ENCODE measurements around the gene KIRREL3. TPM values are rescaled to one million over a fixed set of nuclear protein-coding genes. Genes with fewer than 3 reads are reported as not detected.

KIRREL3 gene
- total RNA-seq, 2 donors from 2014 or later = 0.61 to 0.64 TPM

DNA sequence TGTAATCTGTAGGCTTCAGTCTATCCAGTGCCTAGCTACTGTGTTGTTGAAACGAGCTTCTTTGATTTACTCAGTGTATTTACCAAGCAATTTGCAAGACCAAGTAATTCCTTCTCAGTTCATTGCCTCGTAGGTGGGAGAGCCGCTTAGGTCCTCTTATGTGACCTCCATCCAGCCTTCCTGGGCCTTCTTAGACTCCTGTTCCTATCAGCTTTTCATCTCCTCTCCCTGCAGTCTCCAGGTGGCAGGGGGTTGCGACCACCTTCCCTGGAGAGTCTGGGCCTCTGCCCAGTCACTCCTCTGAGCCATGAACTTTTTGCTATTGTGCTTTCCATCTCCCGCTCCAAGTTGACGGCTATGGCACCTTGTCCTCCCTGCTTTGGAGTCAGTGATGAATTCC, 251.8 kb downstream of the KIRREL3 start:
- H3K36me3 ChIP-seq = no peaks in the 10 kb centered on the region
- H3K4me3 ChIP-seq = no peak overlapping the region
- TF ChIP-seq, protein P1, sequence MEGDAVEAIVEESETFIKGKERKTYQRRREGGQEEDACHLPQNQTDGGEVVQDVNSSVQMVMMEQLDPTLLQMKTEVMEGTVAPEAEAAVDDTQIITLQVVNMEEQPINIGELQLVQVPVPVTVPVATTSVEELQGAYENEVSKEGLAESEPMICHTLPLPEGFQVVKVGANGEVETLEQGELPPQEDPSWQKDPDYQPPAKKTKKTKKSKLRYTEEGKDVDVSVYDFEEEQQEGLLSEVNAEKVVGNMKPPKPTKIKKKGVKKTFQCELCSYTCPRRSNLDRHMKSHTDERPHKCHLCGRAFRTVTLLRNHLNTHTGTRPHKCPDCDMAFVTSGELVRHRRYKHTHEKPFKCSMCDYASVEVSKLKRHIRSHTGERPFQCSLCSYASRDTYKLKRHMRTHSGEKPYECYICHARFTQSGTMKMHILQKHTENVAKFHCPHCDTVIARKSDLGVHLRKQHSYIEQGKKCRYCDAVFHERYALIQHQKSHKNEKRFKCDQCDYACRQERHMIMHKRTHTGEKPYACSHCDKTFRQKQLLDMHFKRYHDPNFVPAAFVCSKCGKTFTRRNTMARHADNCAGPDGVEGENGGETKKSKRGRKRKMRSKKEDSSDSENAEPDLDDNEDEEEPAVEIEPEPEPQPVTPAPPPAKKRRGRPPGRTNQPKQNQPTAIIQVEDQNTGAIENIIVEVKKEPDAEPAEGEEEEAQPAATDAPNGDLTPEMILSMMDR (IDR thresholded peaks at IDR 0.05) = no peak
- no peaks in the 10 kb centered on the region for H3K9me3 ChIP-seq
- H3K4me1 ChIP-seq = no peaks in the 10 kb centered on the region
- H3K27me3 ChIP-seq = no peaks in the 10 kb centered on the region
- no peak for DNase-seq
- H3K27ac ChIP-seq = no peak overlapping the region
- intact Hi-C loops (cut with DNase I) = no loop called here
- H3K9ac ChIP-seq (ENCODE audit: low read depth in 2 of 2, low read length in 2 of 2) = no peak overlapping the region

DNA sequence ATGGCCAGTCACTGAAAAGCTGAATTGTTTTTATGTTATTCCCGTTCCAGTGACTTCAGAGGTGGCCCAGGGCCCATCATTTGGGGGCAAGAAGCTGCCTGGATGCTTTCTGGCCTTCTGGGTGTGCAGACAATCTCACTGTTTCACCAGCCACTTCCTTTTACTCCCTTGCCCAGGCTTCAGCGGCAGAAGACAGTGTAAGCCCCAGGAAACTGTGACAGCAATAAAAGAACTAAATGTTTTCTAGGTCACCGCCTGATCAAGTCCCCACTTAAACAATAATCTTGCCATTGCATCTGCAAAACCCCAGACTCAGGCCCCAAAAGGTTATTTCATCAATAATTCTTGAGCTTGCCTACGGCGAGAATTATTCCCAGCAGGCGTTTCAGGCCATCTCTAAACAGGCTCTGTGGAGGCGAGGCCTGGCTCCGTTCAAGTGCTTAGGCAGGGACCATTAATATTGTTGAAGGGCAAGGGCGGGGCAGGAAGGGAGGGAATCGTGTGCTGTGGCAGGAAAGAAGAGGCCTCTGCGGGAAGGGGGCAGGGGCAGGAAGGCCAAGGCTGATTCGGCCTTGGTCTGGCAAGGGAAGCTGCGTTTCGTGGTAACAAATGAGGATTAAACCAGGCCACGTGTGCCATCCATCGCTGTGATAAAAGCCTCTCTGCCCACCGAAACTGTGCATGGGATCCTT, 252.3 kb downstream of the KIRREL3 start:
- no peak overlapping the region for H3K9ac ChIP-seq (ENCODE audit: low read depth in 2 of 2, low read length in 2 of 2)
- H3K4me3 ChIP-seq = no peak overlapping the region

DNA sequence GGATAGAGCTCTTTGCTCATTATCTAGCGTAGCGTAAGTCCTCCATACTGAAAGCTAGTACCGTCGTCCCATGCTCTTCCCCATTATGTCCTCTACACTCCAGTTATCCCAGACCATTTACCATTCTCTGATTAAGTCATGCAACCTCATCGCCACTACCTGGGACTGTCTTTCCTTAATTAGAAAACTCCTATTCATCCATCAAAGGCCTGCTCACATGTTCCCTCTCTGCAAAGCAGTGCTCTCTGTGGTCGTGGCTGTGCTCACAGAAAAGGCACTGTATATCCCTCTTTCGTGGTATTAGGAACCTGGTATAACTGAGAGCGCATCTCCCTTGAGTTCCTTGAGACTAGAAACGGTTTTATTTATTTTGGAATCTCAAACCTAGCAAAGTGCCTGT, 253.3 kb downstream of the KIRREL3 start:
- no peaks in the 10 kb centered on the region for H3K27me3 ChIP-seq
- TF ChIP-seq, protein P1 (IDR thresholded peaks at IDR 0.05) = no peak
- DNase-seq = no peak
- H3K9ac ChIP-seq (ENCODE audit: low read depth in 2 of 2, low read length in 2 of 2) = no peak overlapping the region
- intact Hi-C loops (cut with DNase I) = no loop called here
- H3K27ac ChIP-seq = no peak overlapping the region
- H3K9me3 ChIP-seq = no peaks in the 10 kb centered on the region
- H3K36me3 ChIP-seq = no peaks in the 10 kb centered on the region
- H3K4me3 ChIP-seq = no peak overlapping the region
- H3K4me1 ChIP-seq = no peaks in the 10 kb centered on the region

More for the DNA sequence above, 252.3 kb downstream of the KIRREL3 start:
- DNase-seq = no peak
- H3K36me3 ChIP-seq = no peaks in the 10 kb centered on the region
- H3K27me3 ChIP-seq = no peaks in the 10 kb centered on the region
- intact Hi-C loops (cut with DNase I) = no loop called here
- TF ChIP-seq, protein P1 (IDR thresholded peaks at IDR 0.05) = no peak
- no peaks in the 10 kb centered on the region for H3K4me1 ChIP-seq
- H3K27ac ChIP-seq = no peak overlapping the region
- no peaks in the 10 kb centered on the region for H3K9me3 ChIP-seq

DNA sequence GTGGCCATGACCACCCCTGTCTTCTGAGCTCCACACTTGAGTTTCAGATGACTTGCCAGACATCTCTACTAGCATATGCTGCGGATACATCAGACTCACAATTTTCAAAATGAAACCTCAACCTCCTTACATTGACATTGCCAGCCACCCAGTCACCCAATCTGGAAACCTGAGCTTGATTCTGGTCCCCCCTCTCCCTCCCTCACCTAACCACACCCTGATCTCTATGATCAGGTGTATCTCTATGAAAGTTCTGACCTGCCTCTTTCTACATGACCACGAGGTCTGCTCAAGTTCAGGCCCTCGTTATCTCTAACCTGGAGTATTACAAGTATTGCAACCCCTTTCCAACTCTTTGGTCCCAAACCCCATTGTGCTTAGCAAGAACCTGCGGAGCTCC, 254.1 kb downstream of the KIRREL3 start:
- Histone ChIP-seq H3K27ac (no peak overlapping the region), H3K4me3 (no peak overlapping the region), H3K4me1 (no peaks in the 10 kb centered on the region), H3K9ac (ENCODE audit: low read depth in 2 of 2, low read length in 2 of 2) (no peak overlapping the region), H3K9me3 (no peaks in the 10 kb centered on the region), H3K27me3 (no peaks in the 10 kb centered on the region), H3K36me3 (no peaks in the 10 kb centered on the region)
- no peak for DNase-seq
- TF ChIP-seq, protein P1 (IDR thresholded peaks at IDR 0.05) = no peak
- intact Hi-C loops (cut with DNase I) = no loop called here

DNA sequence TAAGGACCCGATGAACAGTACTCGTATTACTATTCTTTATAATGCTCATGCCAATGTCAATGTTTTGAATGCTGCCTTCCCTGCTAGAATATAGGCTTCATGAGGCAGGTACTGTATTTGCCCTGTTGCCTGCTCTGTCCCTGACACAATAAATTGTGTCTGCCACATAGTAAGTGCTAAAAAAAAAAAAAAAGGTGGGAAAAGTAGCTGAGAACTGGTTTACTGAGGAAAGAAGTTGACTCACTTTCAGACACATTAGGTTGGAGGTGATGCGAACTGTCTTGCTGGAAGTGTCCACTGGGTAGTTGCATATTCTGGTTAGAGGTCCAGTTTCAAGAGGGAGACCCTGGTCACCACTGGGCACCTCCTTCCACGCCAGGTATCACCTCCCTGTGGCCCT, 255.9 kb downstream of the KIRREL3 start:
- TF ChIP-seq, protein P1 (IDR thresholded peaks at IDR 0.05) = no peak
- Histone ChIP-seq H3K27me3 (no peaks in the 10 kb centered on the region), H3K36me3 (no peaks in the 10 kb centered on the region), H3K4me1 (no peaks in the 10 kb centered on the region), H3K9ac (ENCODE audit: low read depth in 2 of 2, low read length in 2 of 2) (no peak overlapping the region), H3K27ac (no peak overlapping the region), H3K9me3 (no peaks in the 10 kb centered on the region), H3K4me3 (no peak overlapping the region)
- intact Hi-C loops (cut with DNase I) = no loop called here
- DNase-seq = no peak
